Panc1 (cell line): Measurements from ENCODE around the gene KAZN. TPM values are rescaled to one million over a fixed set of nuclear protein-coding genes. Genes with fewer than 3 reads are reported as not detected.

ENCODE experiments used
- ATAC-seq: fragments of 200-7000 bp; cut with Tn5 transposase; 2 replicates; pipeline ENCODE4 v1.9.1; 2020; ENCODE audit warnings: mild to moderate bottlenecking, moderate library complexity
- BruUV-seq: library from RNA; stranded (reverse); fragments of 400-500 nt; replicated peaks from 2 replicates; lab custom pipeline; 2021; lab: Mats Ljungman, UMichigan
- CTCF ChIA-PET: fragments of 300-600 bp; sonication (Branson Sonifier 250); formaldehyde crosslinking; loops from one replicate; lab custom pipeline; 2022; ENCODE audit warnings: antibody characterized with exemption; lab: Charles Lee
- POLR2A ChIA-PET: fragments of 300-600 bp; sonication (Branson Sonifier 250); formaldehyde crosslinking; loops from one replicate; lab custom pipeline; 2022; ENCODE audit warnings: antibody characterized with exemption; lab: Charles Lee
- DNase-seq: peaks from one replicate; pipeline ENCODE4 v3.0.0-alpha.2; 2010; ENCODE audit warnings: low read depth, low spot score
- H3K27ac ChIP-seq: 2 replicates; pipeline ENCODE4 v1.5.1; 2011; ENCODE audit warnings: mild to moderate bottlenecking, low read length, inconsistent platforms
- H3K27me3 ChIP-seq: fragments of 200-500 bp; sonication (Bioruptor generic); 2 replicates; pipeline ENCODE4 v1.6.0; 2014; ENCODE audit warnings: low read length, inconsistent platforms; ENCODE audit not compliant: control insufficient read depth, insufficient read depth
- H3K36me3 ChIP-seq: fragments of 200-500 bp; sonication (Bioruptor generic); 2 replicates; pipeline ENCODE4 v1.5.1; 2014; ENCODE audit warnings: inconsistent platforms, mild to moderate bottlenecking, low read length, moderate library complexity; ENCODE audit not compliant: control insufficient read depth, insufficient read depth
- H3K4me1 ChIP-seq: 2 replicates; pipeline ENCODE4 v1.5.1; 2011; ENCODE audit warnings: inconsistent platforms, mild to moderate bottlenecking, low read length, moderate library complexity; ENCODE audit not compliant: control insufficient read depth, insufficient read depth
- H3K4me3 ChIP-seq, 2 experiments: 2 replicates each; pipeline ENCODE4 v1.5.1; 2011 to 2012; ENCODE audit warnings: low read depth in 2 of 2, low read length in 2 of 2, mild to moderate bottlenecking in 2 of 2, inconsistent platforms in 1 of 2, moderate library complexity in 1 of 2
- H3K9me3 ChIP-seq: fragments of 200-500 bp; sonication (Bioruptor generic); 2 replicates; pipeline ENCODE4 v1.5.1; 2014; ENCODE audit warnings: low read depth, mild to moderate bottlenecking, inconsistent platforms, low read length, moderate library complexity; ENCODE audit not compliant: control insufficient read depth, insufficient read depth
- CTCF ChIP-seq: fragments of 450-650 bp; IDR thresholded peaks from 2 replicates; pipeline ENCODE4 v1.5.1; 2017; ENCODE audit warnings: mild to moderate bottlenecking
- POLR2AphosphoS5 ChIP-seq: IDR thresholded peaks from 2 replicates; pipeline ENCODE4 v1.6.1; 2012; ENCODE audit warnings: mild to moderate bottlenecking, low read depth, low read length, moderate library complexity
- REST ChIP-seq, 2 experiments: IDR thresholded peaks; 2 replicates each; pipeline ENCODE4 v1.6.1; 2011 to 2012; ENCODE audit warnings: low read depth in 2 of 2, control low read depth in 1 of 2, low read length in 1 of 2, mild to moderate bottlenecking in 1 of 2, moderate library complexity in 1 of 2; ENCODE audit not compliant: insufficient read depth in 1 of 2
- SIN3A ChIP-seq: IDR thresholded peaks from 2 replicates; pipeline ENCODE4 v1.6.1; 2012; ENCODE audit warnings: low read depth, mild to moderate bottlenecking, low read length, moderate library complexity, borderline replicate concordance; ENCODE audit not compliant: insufficient read depth
- TCF7L2 ChIP-seq: IDR thresholded peaks from 2 replicates; pipeline ENCODE4 v1.6.1; 2011; ENCODE audit warnings: mild to moderate bottlenecking, low read depth, low read length, inconsistent platforms
- in situ Hi-C: cut with HindIII; loops from 2 replicates; pipeline ENCODE4 v1.10.0; 2016; ENCODE audit warnings: low sequenced_read_pairs, low pct_unique_long_range_greater_than_20kb
- intact Hi-C: fragments of 100-400 bp; cut with micrococcal nuclease; formaldehyde crosslinking; loops from one replicate; pipeline ENCODE4 v1.10.0; 2022; ENCODE audit not compliant: unreplicated experiment
- total RNA-seq: library from RNA; stranded (reverse); gene quantifications from one replicate; pipeline ENCODE4 v1.2.1, GENCODE V29; 2021; ENCODE audit not compliant: unreplicated experiment

KAZN gene
- total RNA-seq, 1 experiment from 2014 or later, result 6.6 TPM

- POLR2A ChIA-PET, result no interaction called here
These were observed 454.7 kb downstream of the KAZN start for GRCh38 chr1:15053153-15053552.

GRCh38 chr1:15055736-15056415 is 457.4 kb downstream of the KAZN start:
- TF ChIP-seq REST (IDR thresholded peaks at IDR 0.05; ENCODE audit: insufficient read depth in 1 of 2, low read depth in 2 of 2, low read length in 1 of 2) (no peak), TCF7L2 (no peak), POLR2AphosphoS5 (no peak), CTCF (no peak), SIN3A (no peak)
- Histone ChIP-seq H3K4me1 (no peaks in the 10 kb centered on the region), H3K4me3 (no peak overlapping the region), H3K9me3 (no peaks in the 10 kb centered on the region), H3K27ac (no peak overlapping the region), H3K36me3 (no peaks in the 10 kb centered on the region), H3K27me3 (no peaks in the 10 kb centered on the region)
- ChIA-PET POLR2A (no interaction called here), CTCF (no interaction called here)
- intact Hi-C loops, result no loop called here
- no peak for DNase-seq
- no peak for ATAC-seq
- in situ Hi-C loops, result no loop called here
- no TSS peak for BruUV-seq

More at GRCh38 chr1:15053153-15053552, 454.7 kb downstream of the KAZN start:
- no peak for TF ChIP-seq TCF7L2
- TF ChIP-seq POLR2AphosphoS5, result no peak
- no peak for TF ChIP-seq REST (IDR thresholded peaks at IDR 0.05; ENCODE audit: insufficient read depth in 1 of 2, low read depth in 2 of 2, low read length in 1 of 2)
- no peak for TF ChIP-seq SIN3A
- TF ChIP-seq CTCF, result no peak
- BruUV-seq, result no TSS peak
- intact Hi-C loops, result no loop called here
- H3K4me3 ChIP-seq, result no peak overlapping the region
- no peak overlapping the region for H3K27ac ChIP-seq
- no peaks in the 10 kb centered on the region for H3K9me3 ChIP-seq
- ATAC-seq, result no peak
- no peak for DNase-seq
- no peaks in the 10 kb centered on the region for H3K4me1 ChIP-seq
- CTCF ChIA-PET, result no interaction called here
- in situ Hi-C loops, result no loop called here
- H3K27me3 ChIP-seq, result no peaks in the 10 kb centered on the region
- no peaks in the 10 kb centered on the region for H3K36me3 ChIP-seq
